HCT116 (cell line): ENCODE results near the gene PYCR2. TPM values are rescaled to one million over a fixed set of nuclear protein-coding genes. Genes with fewer than 3 reads are reported as not detected.

ENCODE experiments used
- ATAC-seq: fragments of 200-7000 bp; cut with Tn5 transposase; 2 replicates; pipeline ENCODE4 v1.9.1; 2020; ENCODE audit warnings: mild to moderate bottlenecking, moderate library complexity
- BruUV-seq: library from RNA; stranded (reverse); fragments of 400-500 nt; replicated peaks from 2 replicates; lab custom pipeline; 2021; lab: Mats Ljungman, UMichigan
- CTCF ChIA-PET: fragments of 300-600 bp; sonication (Branson Sonifier 250); formaldehyde crosslinking; loops from one replicate; lab custom pipeline; 2021; ENCODE audit warnings: antibody characterized with exemption; lab: Charles Lee
- POLR2A ChIA-PET: fragments of 300-600, 350-600 bp; sonication (Branson Sonifier 250); formaldehyde crosslinking; loops from one replicate; lab custom pipeline; 2021; ENCODE audit warnings: antibody characterized with exemption; lab: Charles Lee
- RAD21 ChIA-PET, 2 experiments: fragments of 300-600 bp; sonication (Branson Sonifier 250); formaldehyde crosslinking; loops; one replicate each; lab custom pipeline; 2023; ENCODE audit warnings: low total read pairs in 2 of 2; ENCODE audit not compliant: uncharacterized antibody in 2 of 2, unreplicated experiment in 2 of 2, low non-redundant PET in 1 of 2; lab: Charles Lee
- DNase-seq: peaks from one replicate; pipeline ENCODE4 v3.0.0-alpha.2; 2010; ENCODE audit warnings: low read depth, low spot score
- H2AFZ ChIP-seq: fragments of 200-600 bp; shearing (Covaris generic), sonication (generic); 2 replicates; pipeline ENCODE4 v1.6.1; 2017; ENCODE audit warnings: low read depth, mixed run types, mixed read lengths, antibody characterized with exemption, low read length; ENCODE audit not compliant: poor library complexity, severe bottlenecking
- H3K27ac ChIP-seq: 2 replicates; pipeline ENCODE4 v1.5.1; 2012; ENCODE audit warnings: low read depth, low read length
- H3K27me3 ChIP-seq: fragments of 200-600 bp; sonication (generic); 2 replicates; pipeline ENCODE4 v1.6.1; 2016; ENCODE audit warnings: mixed run types, low read length, mixed read lengths; ENCODE audit not compliant: insufficient read depth
- H3K36me3 ChIP-seq, 2 experiments: fragments of 200-500 bp in 1 of 2; fragments of 200-600 bp in 1 of 2; sonication (Bioruptor generic) in 1 of 2; sonication (generic) in 1 of 2; 2 replicates each; pipeline versions ENCODE4 v1.5.1 to v1.6.1; 2014 to 2016; ENCODE audit warnings: low read length in 2 of 2, inconsistent platforms in 1 of 2, mixed read lengths in 1 of 2, mixed run types in 1 of 2; ENCODE audit not compliant: insufficient read depth in 2 of 2, control insufficient read depth in 1 of 2
- H3K4me1 ChIP-seq, 2 experiments: fragments of 200-600 bp in 1 of 2; sonication (generic) in 1 of 2; 2 replicates each; pipeline versions ENCODE4 v1.5.1 to v1.6.1; 2012 to 2017; ENCODE audit warnings: low read length in 2 of 2, inconsistent platforms in 1 of 2, mild to moderate bottlenecking in 1 of 2, mixed read lengths in 1 of 2, mixed run types in 1 of 2, moderate library complexity in 1 of 2; ENCODE audit not compliant: insufficient read depth in 2 of 2, control insufficient read depth in 1 of 2
- H3K4me2 ChIP-seq: fragments of 200-600 bp; sonication (generic); 2 replicates; pipeline ENCODE4 v1.6.1; 2017; ENCODE audit warnings: mixed run types, low read length, mixed read lengths
- H3K4me3 ChIP-seq, 2 experiments: fragments of 200-600 bp in 1 of 2; sonication (generic) in 1 of 2; replicated peaks in 1 of 2; 2 replicates each; pipeline ENCODE4 v1.5.1; 2011 to 2016; ENCODE audit warnings: low read length in 2 of 2, control low read depth in 1 of 2, low read depth in 1 of 2, mild to moderate bottlenecking in 1 of 2, mixed read lengths in 1 of 2, mixed run types in 1 of 2
- H3K79me2 ChIP-seq: fragments of 200-600 bp; sonication (generic); 2 replicates; pipeline ENCODE4 v1.6.1; 2017; ENCODE audit warnings: mild to moderate bottlenecking, mixed run types, low read length, moderate library complexity, mixed read lengths; ENCODE audit not compliant: insufficient read depth
- H3K9ac ChIP-seq: fragments of 200-600 bp; sonication (generic); 2 replicates; pipeline ENCODE4 v1.6.1; 2016; ENCODE audit warnings: low read length, mixed read lengths
- H3K9me2 ChIP-seq: fragments of 200-600 bp; sonication (generic), shearing (Covaris generic); 2 replicates; pipeline ENCODE4 v1.6.1; 2017; ENCODE audit warnings: mixed run types, mild to moderate bottlenecking, moderate library complexity; ENCODE audit not compliant: insufficient read depth
- H3K9me3 ChIP-seq, 2 experiments: fragments of 200-500 bp in 1 of 2; fragments of 200-600 bp in 1 of 2; sonication (Bioruptor generic) in 1 of 2; sonication (generic) in 1 of 2; 2 replicates each; pipeline ENCODE4 v1.6.1; 2014 to 2017; ENCODE audit warnings: low read length in 2 of 2, mixed read lengths in 2 of 2, inconsistent platforms in 1 of 2, low read depth in 1 of 2, mild to moderate bottlenecking in 1 of 2, mixed run types in 1 of 2, moderate library complexity in 1 of 2; ENCODE audit not compliant: control insufficient read depth in 1 of 2, insufficient read depth in 1 of 2
- H4K20me1 ChIP-seq: fragments of 200-600 bp; sonication (generic), shearing (Covaris generic); 2 replicates; pipeline ENCODE4 v1.6.1; 2017; ENCODE audit warnings: mixed run types, mild to moderate bottlenecking, moderate library complexity; ENCODE audit not compliant: insufficient read depth
- CEBPB ChIP-seq: IDR thresholded peaks from 2 replicates; pipeline ENCODE4 v1.6.1; 2012; ENCODE audit warnings: low read depth
- EZH2 ChIP-seq: fragments of 200-600 bp; sonication (generic); IDR thresholded peaks from 2 replicates; pipeline ENCODE4 v1.6.1; 2017; ENCODE audit warnings: antibody characterized with exemption, mixed run types
- EZH2phosphoT487 ChIP-seq: fragments of 200-600 bp; IDR thresholded peaks from 2 replicates; pipeline ENCODE4 v1.6.1; 2018; ENCODE audit warnings: antibody characterized with exemption, borderline replicate concordance
- JUND ChIP-seq: IDR thresholded peaks from 2 replicates; pipeline ENCODE4 v1.6.1; 2012
- MAX ChIP-seq: IDR thresholded peaks from 2 replicates; pipeline ENCODE4 v1.6.1; 2012
- POLR2AphosphoS5 ChIP-seq: IDR thresholded peaks from 2 replicates; pipeline ENCODE4 v1.6.1; 2011; ENCODE audit warnings: mild to moderate bottlenecking, low read depth, low read length, moderate library complexity
- RAD21 ChIP-seq: IDR thresholded peaks from 2 replicates; pipeline ENCODE4 v1.6.1; 2012; ENCODE audit warnings: low read depth, mild to moderate bottlenecking
- REST ChIP-seq: IDR thresholded peaks from 2 replicates; pipeline ENCODE4 v1.6.1; 2012; ENCODE audit warnings: low read depth
- SIN3A ChIP-seq: IDR thresholded peaks from 2 replicates; pipeline ENCODE4 v1.6.1; 2012; ENCODE audit warnings: low read depth
- SRF ChIP-seq: IDR thresholded peaks from 2 replicates; pipeline ENCODE4 v1.6.1; 2012; ENCODE audit warnings: low read depth
- ZFX ChIP-seq: fragments of 450-650 bp; IDR thresholded peaks from 2 replicates; pipeline ENCODE4 v1.6.1; 2017
- ZNF274 ChIP-seq: fragments of 200-500 bp; sonication (Bioruptor generic); IDR thresholded peaks from 2 replicates; pipeline ENCODE4 v1.6.1; 2014; ENCODE audit warnings: mild to moderate bottlenecking, low read depth, low read length, inconsistent platforms
- intact Hi-C: fragments of 100-400 bp; cut with micrococcal nuclease; formaldehyde crosslinking; loops from 2 replicates; pipeline ENCODE4 v1.10.0; 2022
- total RNA-seq: library from RNA; stranded (reverse); gene quantifications from one replicate; pipeline ENCODE4 v1.2.1, GENCODE V29; 2021; ENCODE audit not compliant: unreplicated experiment

PYCR2 gene
- total RNA-seq, 1 experiment from 2014 or later, result 107 TPM

GRCh38 chr1:225892307-225892706, 31.7 kb downstream of the PYCR2 start:
- H2AFZ ChIP-seq, result no peak overlapping the region
- intact Hi-C loops, result no loop called here
- no peak overlapping the region for H3K4me3 ChIP-seq
- DNase-seq, result no peak
- no peak overlapping the region for H3K9ac ChIP-seq
- RAD21 ChIA-PET, result no interaction called here
- no peaks in the 10 kb centered on the region for H3K79me2 ChIP-seq
- no TSS peak for BruUV-seq
- TF ChIP-seq POLR2AphosphoS5 (no peak), SRF (no peak), ZNF274 (no peak), MAX (no peak), RAD21 (no peak), CEBPB (no peak), REST (no peak), EZH2 (no peak), SIN3A (no peak), JUND (no peak), ZFX (no peak), EZH2phosphoT487 (no peak)
- no peaks in the 10 kb centered on the region for H4K20me1 ChIP-seq
- CTCF ChIA-PET, result no interaction called here
- H3K9me3 ChIP-seq, result no peaks in the 10 kb centered on the region
- peaks cover 6 to 24% of the 10 kb centered on the region in 2 experiments; a peak in 3 of 4 replicates for H3K4me1 ChIP-seq
- H3K9me2 ChIP-seq, result no peaks in the 10 kb centered on the region
- ATAC-seq, result no peak
- no peak overlapping the region for H3K27ac ChIP-seq
- no peaks in the 10 kb centered on the region for H3K36me3 ChIP-seq
- no peaks in the 10 kb centered on the region for H3K27me3 ChIP-seq
- POLR2A ChIA-PET, result no interaction called here
- H3K4me2 ChIP-seq, result no peak overlapping the region
